ENCODE data around the gene NTRK3.
"Not testable (repeated sequence)": the region's sequence is repeated elsewhere in the genome, so short reads cannot be mapped to it uniquely, and the experiment has no call there.

The NTRK3 gene

DNA sequence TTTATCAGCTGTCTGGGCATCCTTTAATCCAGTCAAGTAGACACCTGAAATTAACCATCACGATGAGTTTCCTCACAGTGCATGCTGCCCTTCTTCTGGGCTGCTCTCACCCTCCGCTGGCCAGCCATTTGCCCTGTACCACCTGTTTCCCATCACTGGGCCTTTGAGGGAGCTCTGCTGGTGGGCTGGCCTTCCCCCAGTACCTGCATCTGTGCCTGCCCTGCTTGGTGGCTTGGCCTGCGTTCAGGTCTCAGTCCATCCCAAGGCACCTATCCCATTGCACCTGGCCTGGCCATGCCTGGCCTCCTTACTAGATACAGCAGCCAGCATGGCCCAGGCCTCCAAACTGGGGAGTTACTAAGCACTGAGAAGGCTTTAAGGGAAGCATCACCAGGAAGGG, 413.2 kb downstream of the NTRK3 start:
- no peak for DNase-seq (ENCODE audit: low read depth in 1 of 2, low spot score in 1 of 2)
- H3K27me3 ChIP-seq (ENCODE audit: insufficient read depth, poor library complexity, severe bottlenecking): no peaks in the 10 kb centered on the region
- TF ChIP-seq SPI1 (IDR thresholded peaks at IDR 0.05; ENCODE audit: borderline replicate concordance, low read depth) (no peak), CTCF (IDR thresholded peaks at IDR 0.05; ENCODE audit: insufficient read depth, low read length) (no peak), GABPA (IDR thresholded peaks at IDR 0.05; ENCODE audit: low read depth) (no peak), POLR2AphosphoS5 (IDR thresholded peaks at IDR 0.05; ENCODE audit: low read depth) (no peak)
- TF ChIP-seq, protein P1, sequence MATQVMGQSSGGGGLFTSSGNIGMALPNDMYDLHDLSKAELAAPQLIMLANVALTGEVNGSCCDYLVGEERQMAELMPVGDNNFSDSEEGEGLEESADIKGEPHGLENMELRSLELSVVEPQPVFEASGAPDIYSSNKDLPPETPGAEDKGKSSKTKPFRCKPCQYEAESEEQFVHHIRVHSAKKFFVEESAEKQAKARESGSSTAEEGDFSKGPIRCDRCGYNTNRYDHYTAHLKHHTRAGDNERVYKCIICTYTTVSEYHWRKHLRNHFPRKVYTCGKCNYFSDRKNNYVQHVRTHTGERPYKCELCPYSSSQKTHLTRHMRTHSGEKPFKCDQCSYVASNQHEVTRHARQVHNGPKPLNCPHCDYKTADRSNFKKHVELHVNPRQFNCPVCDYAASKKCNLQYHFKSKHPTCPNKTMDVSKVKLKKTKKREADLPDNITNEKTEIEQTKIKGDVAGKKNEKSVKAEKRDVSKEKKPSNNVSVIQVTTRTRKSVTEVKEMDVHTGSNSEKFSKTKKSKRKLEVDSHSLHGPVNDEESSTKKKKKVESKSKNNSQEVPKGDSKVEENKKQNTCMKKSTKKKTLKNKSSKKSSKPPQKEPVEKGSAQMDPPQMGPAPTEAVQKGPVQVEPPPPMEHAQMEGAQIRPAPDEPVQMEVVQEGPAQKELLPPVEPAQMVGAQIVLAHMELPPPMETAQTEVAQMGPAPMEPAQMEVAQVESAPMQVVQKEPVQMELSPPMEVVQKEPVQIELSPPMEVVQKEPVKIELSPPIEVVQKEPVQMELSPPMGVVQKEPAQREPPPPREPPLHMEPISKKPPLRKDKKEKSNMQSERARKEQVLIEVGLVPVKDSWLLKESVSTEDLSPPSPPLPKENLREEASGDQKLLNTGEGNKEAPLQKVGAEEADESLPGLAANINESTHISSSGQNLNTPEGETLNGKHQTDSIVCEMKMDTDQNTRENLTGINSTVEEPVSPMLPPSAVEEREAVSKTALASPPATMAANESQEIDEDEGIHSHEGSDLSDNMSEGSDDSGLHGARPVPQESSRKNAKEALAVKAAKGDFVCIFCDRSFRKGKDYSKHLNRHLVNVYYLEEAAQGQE (IDR thresholded peaks at IDR 0.05; ENCODE audit: insufficient replicate concordance, low read depth): no peak
- H3K27ac ChIP-seq (replicated peaks): no peak overlapping the region
- no peak overlapping the region for H3K4me3 ChIP-seq (replicated peaks; ENCODE audit: insufficient read depth, low read length)

- Histone ChIP-seq H3K4me3 (replicated peaks; ENCODE audit: insufficient read depth, low read length) (no peak overlapping the region), H3K27me3 (ENCODE audit: insufficient read depth, poor library complexity, severe bottlenecking) (no peaks in the 10 kb centered on the region), H3K27ac (replicated peaks) (no peak overlapping the region)
- DNase-seq (ENCODE audit: low read depth in 1 of 2, low spot score in 1 of 2): no peak
- TF ChIP-seq, protein P1 (IDR thresholded peaks at IDR 0.05; ENCODE audit: insufficient replicate concordance, low read depth): no peak
- TF ChIP-seq SPI1 (IDR thresholded peaks at IDR 0.05; ENCODE audit: borderline replicate concordance, low read depth): no peak
- TF ChIP-seq CTCF (IDR thresholded peaks at IDR 0.05; ENCODE audit: insufficient read depth, low read length): no peak
- no peak for TF ChIP-seq POLR2AphosphoS5 (IDR thresholded peaks at IDR 0.05; ENCODE audit: low read depth)
- TF ChIP-seq GABPA (IDR thresholded peaks at IDR 0.05; ENCODE audit: low read depth): no peak
These were observed 415.0 kb downstream of the NTRK3 start for GRCh38 chr15:87841426-87841998.

GRCh38 chr15:87835830-87836229, 420.7 kb downstream of the NTRK3 start:
- H3K27me3 ChIP-seq (ENCODE audit: insufficient read depth, poor library complexity, severe bottlenecking); H3K4me3 ChIP-seq (replicated peaks; ENCODE audit: insufficient read depth, low read length); DNase-seq (ENCODE audit: low read depth in 1 of 2, low spot score in 1 of 2); H3K27ac ChIP-seq (replicated peaks): not testable (repeated sequence)

- DNase-seq (ENCODE audit: low read depth in 1 of 2, low spot score in 1 of 2); H3K27me3 ChIP-seq (ENCODE audit: insufficient read depth, poor library complexity, severe bottlenecking); H3K4me3 ChIP-seq (replicated peaks; ENCODE audit: insufficient read depth, low read length); H3K27ac ChIP-seq (replicated peaks): not testable (repeated sequence)
These were observed 423.2 kb downstream of the NTRK3 start for GRCh38 chr15:87833333-87833732.

DNA sequence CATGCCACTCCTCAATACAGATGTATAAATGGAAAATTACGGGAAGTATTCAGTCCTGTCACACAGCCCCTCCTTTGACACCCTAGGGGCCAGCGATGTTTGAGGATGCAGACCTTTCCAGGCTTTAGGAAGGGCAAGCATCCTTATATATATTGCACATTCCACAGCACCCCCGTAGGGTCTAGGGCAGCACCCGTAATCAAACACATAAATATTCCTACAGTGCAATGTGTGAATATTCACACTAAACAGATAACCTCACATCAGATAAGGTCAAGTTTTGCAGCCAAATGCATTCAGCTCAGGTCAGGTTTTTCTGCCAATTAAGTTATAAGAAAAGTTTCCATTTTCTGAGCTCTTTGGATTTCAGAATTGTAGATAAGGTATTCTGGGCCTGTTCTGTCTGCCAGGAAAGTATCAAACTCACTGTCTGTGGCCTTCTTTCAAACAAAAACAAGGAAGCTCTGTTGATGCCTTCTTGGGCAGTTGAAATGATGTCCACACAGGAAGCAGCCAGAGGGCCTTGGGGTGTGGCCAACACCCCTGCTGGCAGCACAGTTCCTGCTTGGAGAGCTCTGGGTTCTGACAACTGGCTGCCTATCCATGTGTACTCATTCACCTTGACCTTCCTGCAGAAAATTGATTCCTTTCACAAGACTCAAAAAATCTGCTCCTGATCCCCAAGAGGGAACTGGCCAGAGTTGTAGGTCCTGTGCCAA, 427.0 kb downstream of the NTRK3 start:
- H3K27me3 ChIP-seq (ENCODE audit: insufficient read depth, poor library complexity, severe bottlenecking): no peaks in the 10 kb centered on the region
- no peak overlapping the region for H3K4me3 ChIP-seq (replicated peaks; ENCODE audit: insufficient read depth, low read length)
- peak overlapping the region; percentile 67 for H3K27ac ChIP-seq (replicated peaks)
- TF ChIP-seq SPI1 (IDR thresholded peaks at IDR 0.05; ENCODE audit: borderline replicate concordance, low read depth): peak; percentile 11; the same call in 1 of the 2 replicates
- TF ChIP-seq, protein P1 (IDR thresholded peaks at IDR 0.05; ENCODE audit: insufficient replicate concordance, low read depth): no peak
- DNase-seq (ENCODE audit: low read depth in 1 of 2, low spot score in 1 of 2): peak; percentile 35 to 82
